Bone marrow (tissue), 2 donors: ENCODE data around the gene MARCKS.
"Not testable (repeated sequence)": the region's sequence is repeated elsewhere in the genome, so short reads cannot be mapped to it uniquely, and the experiment has no call there.

Experiments used
- DNase-seq, 2 donors: peaks; one replicate each; lab custom pipeline; 2025; lab: John Stamatoyannopoulos, UW

MARCKS gene

GRCh38 chr6:113884011-113884410 is 26.9 kb downstream of the MARCKS start:
- DNase-seq = no peak

- DNase-seq = no peak
Observed at GRCh38 chr6:113886512-113886911, 29.4 kb downstream of the MARCKS start.

- DNase-seq = no peak
Observed at GRCh38 chr6:113888493-113888892, 31.3 kb downstream of the MARCKS start.

GRCh38 chr6:113888956-113889630 is 31.9 kb downstream of the MARCKS start:
- no peak for DNase-seq

- DNase-seq = no peak
Observed at GRCh38 chr6:113893451-113893850, 36.3 kb downstream of the MARCKS start.

GRCh38 chr6:113893866-113894265 is 36.7 kb downstream of the MARCKS start:
- no peak for DNase-seq

GRCh38 chr6:113894712-113895674 is 37.8 kb downstream of the MARCKS start:
- peak in 1 of 2 donors; percentile 15 for DNase-seq

GRCh38 chr6:113901482-113901881 is 44.3 kb downstream of the MARCKS start:
- DNase-seq = no peak

- DNase-seq = no peak
Observed at GRCh38 chr6:113903666-113904330, 46.7 kb downstream of the MARCKS start.

GRCh38 chr6:113907102-113907815 is 50.1 kb downstream of the MARCKS start:
- no peak for DNase-seq

GRCh38 chr6:113908801-113909200 is 51.7 kb downstream of the MARCKS start:
- DNase-seq = no peak

GRCh38 chr6:113909224-113909856 is 52.2 kb downstream of the MARCKS start:
- DNase-seq = peak in 1 of 2 donors; percentile 76

GRCh38 chr6:113910285-113910684 is 53.1 kb downstream of the MARCKS start:
- not testable (repeated sequence) for DNase-seq
